Sigmoid colon (tissue), 4 donors: ENCODE results near the gene SSC5D.

Experiments used
- CTCF ChIP-seq, 4 experiments: fragments of 450-650 bp in 3 of 4; fragments of 200-600 bp in 1 of 4; IDR thresholded peaks; one replicate each; pipeline ENCODE4 v1.5.1; 2016 to 2019; ENCODE audit warnings: antibody characterized with exemption in 4 of 4, mild to moderate bottlenecking in 3 of 4, moderate library complexity in 2 of 4
- POLR2A ChIP-seq, 2 donors: fragments of 450-650 bp; IDR thresholded peaks; one replicate each; pipeline ENCODE4 v1.6.1; 2016; ENCODE audit warnings: antibody characterized with exemption in 2 of 2, mild to moderate bottlenecking in 2 of 2, moderate library complexity in 2 of 2
- POLR2AphosphoS5 ChIP-seq, 4 donors: sonication (generic); formaldehyde crosslinking; IDR thresholded peaks; one replicate each; pipeline ENCODE4 v1.6.1; 2017; ENCODE audit warnings: antibody characterized with exemption in 4 of 4

GRCh38 chr19:55527197-55528029, 39.2 kb downstream of the SSC5D start:
- no peak for TF ChIP-seq POLR2A (IDR thresholded peaks at IDR 0.05)
- TF ChIP-seq CTCF (IDR thresholded peaks at IDR 0.05), result no peak
- TF ChIP-seq POLR2AphosphoS5 (IDR thresholded peaks at IDR 0.05), result no peak
